Activated T-cell treated with anti-CD3 and anti-CD28 coated beads, Interleukin-2, amount 50 U/mL, for 4 hours (primary cell): ENCODE results near the gene NRXN3. TPM values are rescaled to one million over a fixed set of nuclear protein-coding genes. Genes with fewer than 3 reads are reported as not detected.

Experiments
- ATAC-seq, 2 donors: fragments of 200-7000 bp; cut with Tn5 transposase; one replicate each; pipeline ENCODE4 v1.10.0; 2021
- DNase-seq: peaks from one replicate; pipeline ENCODE4 v3.0.0-alpha.2; 2020
- H3K27me3 Mint-ChIP-seq: one replicate; pipeline ENCODE4 v1.8.0; 2021; ENCODE audit warnings: low read depth, mixed read lengths
- H3K36me3 Mint-ChIP-seq: one replicate; pipeline ENCODE4 v1.8.0; 2022; ENCODE audit warnings: mixed read lengths; ENCODE audit not compliant: insufficient read depth
- H3K4me1 Mint-ChIP-seq: one replicate; pipeline ENCODE4 v1.8.0; 2021; ENCODE audit warnings: low read depth, mixed read lengths
- H3K4me3 Mint-ChIP-seq: one replicate; pipeline ENCODE4 v1.8.0; 2021; ENCODE audit warnings: mild to moderate bottlenecking, moderate library complexity, mixed read lengths
- H3K9me3 Mint-ChIP-seq: one replicate; pipeline ENCODE4 v1.8.0; 2021; ENCODE audit warnings: mixed read lengths
- total RNA-seq, 3 donors: library from RNA; stranded (reverse); gene quantifications; one replicate each; pipeline ENCODE4 v1.2.1, GENCODE V29; 2021

The NRXN3 gene
- total RNA-seq, 3 donors from 2014 or later = not detected

DNA sequence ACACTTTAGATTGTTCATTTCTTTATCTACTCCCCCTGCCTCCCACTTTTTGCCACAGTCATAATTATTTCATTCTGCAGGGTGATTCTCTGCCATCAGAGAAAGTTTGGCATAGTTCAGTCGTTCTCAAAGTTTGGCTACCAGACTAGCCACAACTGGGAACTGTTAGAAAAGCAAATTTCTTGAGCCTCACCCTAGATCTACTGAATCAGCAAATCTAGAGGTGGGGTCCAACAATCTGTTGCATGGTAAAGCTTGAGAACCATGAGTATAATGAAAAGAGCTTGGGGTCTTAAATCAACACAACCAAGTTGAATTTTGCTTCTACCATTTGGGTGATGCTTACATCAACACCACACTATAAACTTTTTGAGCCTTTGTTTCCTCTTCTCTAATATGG is 172.7 kb downstream of the NRXN3 start:
- Mint-ChIP-seq H3K4me3 (no peak overlapping the region), H3K36me3 (no peaks in the 10 kb centered on the region), H3K9me3 (no peaks in the 10 kb centered on the region), H3K4me1 (no peaks in the 10 kb centered on the region), H3K27me3 (no peaks in the 10 kb centered on the region)
- ATAC-seq = no peak
- DNase-seq = no peak

DNA sequence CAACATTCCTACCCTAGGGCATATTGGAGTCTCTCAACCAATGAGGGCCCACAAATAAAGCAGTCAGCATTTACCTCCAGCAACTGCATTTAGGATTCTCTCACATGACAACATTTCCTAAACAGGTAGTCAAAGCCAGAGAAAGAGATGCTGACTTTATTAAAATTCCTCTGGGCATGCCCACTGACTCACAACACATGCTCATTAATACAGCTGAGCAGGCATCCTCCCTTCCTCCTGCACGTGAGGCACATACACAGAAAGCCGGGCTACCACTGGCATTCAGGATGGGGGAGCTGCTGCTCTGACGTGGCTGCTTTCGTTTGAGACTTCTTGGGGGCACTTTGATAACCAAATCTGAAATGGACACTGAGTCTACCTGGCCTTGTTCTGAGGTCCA is 174.1 kb downstream of the NRXN3 start:
- Mint-ChIP-seq H3K9me3 (no peaks in the 10 kb centered on the region), H3K27me3 (no peaks in the 10 kb centered on the region), H3K4me3 (no peak overlapping the region), H3K4me1 (no peaks in the 10 kb centered on the region), H3K36me3 (no peaks in the 10 kb centered on the region)
- no peak for ATAC-seq
- no peak for DNase-seq

DNA sequence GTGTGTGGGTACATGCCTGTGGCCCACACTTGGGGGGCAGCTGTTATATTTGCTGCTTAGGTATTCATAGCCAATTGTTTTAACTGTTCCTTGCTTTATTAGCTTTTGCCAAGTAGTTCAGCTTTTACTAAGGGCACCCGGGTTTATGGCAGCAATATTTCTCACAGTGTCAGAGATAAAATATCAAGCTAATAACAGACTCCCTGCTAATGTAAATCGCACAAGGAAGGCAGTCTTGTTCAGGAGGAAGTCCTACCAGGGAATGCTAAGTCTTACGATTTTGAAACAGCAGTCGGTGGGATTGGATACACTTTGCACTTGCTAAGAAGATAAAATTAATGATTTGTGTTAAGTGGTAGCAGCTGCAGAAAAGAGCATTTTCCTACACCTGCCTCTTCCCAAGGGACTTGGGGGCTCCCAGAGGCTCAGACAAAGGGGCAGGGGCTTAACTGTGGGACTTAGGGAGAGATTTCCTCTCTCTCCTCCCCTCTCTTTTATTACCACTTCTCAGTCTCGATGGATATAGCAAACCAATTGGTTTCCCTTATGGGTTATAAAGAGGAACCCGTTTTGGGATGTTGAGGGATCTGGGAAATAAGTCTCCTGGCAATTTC is 175.1 kb downstream of the NRXN3 start:
- Mint-ChIP-seq H3K4me1 (no peaks in the 10 kb centered on the region), H3K27me3 (no peaks in the 10 kb centered on the region), H3K4me3 (no peak overlapping the region), H3K36me3 (no peaks in the 10 kb centered on the region), H3K9me3 (no peaks in the 10 kb centered on the region)
- DNase-seq = no peak
- no peak for ATAC-seq

DNA sequence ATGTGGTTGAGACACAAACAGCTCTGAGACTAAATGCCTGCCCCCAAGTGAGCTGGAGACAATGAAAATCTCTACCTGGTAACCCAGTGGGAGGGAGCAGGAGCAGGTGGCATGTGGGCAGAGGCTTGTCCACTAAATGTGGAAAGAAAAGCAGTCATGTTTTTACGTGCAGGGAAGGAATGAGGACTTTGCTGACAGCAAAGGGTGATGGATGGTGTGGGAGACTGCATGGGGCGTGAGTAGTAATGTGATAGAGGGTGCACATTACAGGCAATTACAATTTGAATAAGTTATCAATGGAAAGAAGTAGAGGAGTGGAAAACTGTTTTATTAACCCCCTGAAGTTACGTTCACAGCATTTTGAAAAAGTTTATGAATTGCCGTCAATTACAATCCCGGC is 176.6 kb downstream of the NRXN3 start:
- H3K9me3 Mint-ChIP-seq = no peaks in the 10 kb centered on the region
- no peaks in the 10 kb centered on the region for H3K27me3 Mint-ChIP-seq
- H3K36me3 Mint-ChIP-seq = no peaks in the 10 kb centered on the region
- no peak for ATAC-seq
- no peak overlapping the region for H3K4me3 Mint-ChIP-seq
- no peak for DNase-seq
- H3K4me1 Mint-ChIP-seq = no peaks in the 10 kb centered on the region

DNA sequence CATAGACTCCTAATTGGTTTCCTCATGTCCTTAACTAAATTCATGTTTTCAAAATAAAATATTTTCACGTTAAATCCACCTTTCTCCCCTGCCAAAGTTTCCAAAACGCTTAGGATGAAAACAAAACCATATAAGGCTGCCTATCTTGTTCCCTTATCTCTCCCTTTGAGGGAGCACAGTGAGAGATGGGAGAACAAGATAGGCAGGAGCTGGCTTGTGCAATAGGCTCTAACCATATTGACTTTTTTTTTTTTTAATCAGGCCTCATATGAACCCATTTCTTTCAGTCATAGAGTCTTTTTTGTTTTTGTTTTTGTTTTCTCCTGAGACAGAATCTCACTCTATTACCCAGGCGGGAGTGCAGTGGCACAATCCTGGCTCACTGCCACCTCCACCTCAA is 184.9 kb downstream of the NRXN3 start:
- Mint-ChIP-seq H3K27me3 (peaks cover 2% of the 10 kb centered on the region), H3K9me3 (no peaks in the 10 kb centered on the region), H3K4me1 (no peaks in the 10 kb centered on the region), H3K4me3 (no peak overlapping the region), H3K36me3 (no peaks in the 10 kb centered on the region)
- ATAC-seq (no peak), DNase-seq (no peak)

DNA sequence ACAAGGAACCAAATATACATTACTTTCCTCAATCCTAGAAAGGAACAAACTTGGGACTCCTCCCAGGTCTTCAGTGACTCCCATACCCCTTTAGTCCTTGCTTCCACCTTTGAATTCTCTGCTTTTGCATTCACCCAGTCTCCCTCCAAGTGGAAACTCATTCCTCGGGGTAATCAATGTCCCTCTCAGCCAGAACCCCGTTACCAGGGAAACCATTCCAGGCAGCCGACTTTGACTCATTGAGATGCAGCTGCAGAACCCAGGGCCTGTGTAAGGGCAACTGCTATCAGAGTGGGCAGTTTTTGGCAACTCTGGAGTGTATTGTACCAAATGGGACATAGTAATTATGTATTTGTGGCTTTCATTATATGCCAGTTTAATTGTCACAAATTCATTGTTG is 186.2 kb downstream of the NRXN3 start:
- no peak for ATAC-seq
- Mint-ChIP-seq H3K4me3 (no peak overlapping the region), H3K27me3 (peaks cover 2% of the 10 kb centered on the region), H3K4me1 (no peaks in the 10 kb centered on the region), H3K36me3 (no peaks in the 10 kb centered on the region), H3K9me3 (no peaks in the 10 kb centered on the region)
- DNase-seq = no peak

DNA sequence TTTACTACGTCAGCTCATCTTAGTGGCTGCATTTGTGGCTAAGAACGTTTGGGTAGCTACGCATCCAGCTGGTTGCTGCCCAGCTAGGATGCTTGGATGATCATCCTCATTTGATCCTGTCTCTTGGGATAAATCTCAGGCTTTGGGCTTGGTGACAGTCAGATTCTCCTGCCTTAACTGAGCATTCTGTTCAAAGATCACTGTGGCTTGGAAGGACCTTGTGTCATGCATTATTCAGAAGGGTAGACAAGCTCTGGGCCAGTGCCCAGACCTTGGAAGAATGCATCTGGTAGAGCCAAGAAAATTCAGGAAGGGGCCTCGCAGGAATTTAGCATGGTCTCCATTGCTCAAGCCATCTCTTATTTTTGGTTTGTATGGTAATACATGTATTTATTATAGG is 188.4 kb downstream of the NRXN3 start:
- Mint-ChIP-seq H3K36me3 (no peaks in the 10 kb centered on the region), H3K4me1 (no peaks in the 10 kb centered on the region), H3K27me3 (peaks cover 2% of the 10 kb centered on the region), H3K9me3 (peaks cover under 1% of the 10 kb centered on the region), H3K4me3 (no peak overlapping the region)
- ATAC-seq (no peak), DNase-seq (no peak)

DNA sequence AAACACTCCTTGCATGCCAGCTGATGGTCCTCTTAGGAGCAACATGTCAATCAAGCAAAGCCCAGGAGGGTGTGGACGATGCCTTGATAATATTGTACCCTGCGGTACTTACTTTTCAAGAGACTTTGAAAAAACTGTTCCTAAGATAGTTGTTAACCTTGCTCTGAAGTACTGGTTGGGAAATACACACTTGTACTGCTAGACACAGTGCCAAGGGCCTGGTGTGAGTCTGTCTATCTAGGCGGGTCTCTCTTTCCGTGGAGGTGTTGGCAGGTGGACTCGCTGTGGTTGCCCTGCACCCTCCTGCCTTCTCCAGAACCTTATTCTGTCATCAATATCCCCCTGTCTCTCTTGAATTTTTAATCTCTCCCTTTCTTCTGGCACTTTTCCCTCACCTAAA is 189.4 kb downstream of the NRXN3 start:
- H3K36me3 Mint-ChIP-seq = no peaks in the 10 kb centered on the region
- H3K4me1 Mint-ChIP-seq = no peaks in the 10 kb centered on the region
- H3K9me3 Mint-ChIP-seq = peaks cover 6% of the 10 kb centered on the region
- peaks cover 2% of the 10 kb centered on the region for H3K27me3 Mint-ChIP-seq
- no peak for ATAC-seq
- no peak overlapping the region for H3K4me3 Mint-ChIP-seq
- DNase-seq = no peak

DNA sequence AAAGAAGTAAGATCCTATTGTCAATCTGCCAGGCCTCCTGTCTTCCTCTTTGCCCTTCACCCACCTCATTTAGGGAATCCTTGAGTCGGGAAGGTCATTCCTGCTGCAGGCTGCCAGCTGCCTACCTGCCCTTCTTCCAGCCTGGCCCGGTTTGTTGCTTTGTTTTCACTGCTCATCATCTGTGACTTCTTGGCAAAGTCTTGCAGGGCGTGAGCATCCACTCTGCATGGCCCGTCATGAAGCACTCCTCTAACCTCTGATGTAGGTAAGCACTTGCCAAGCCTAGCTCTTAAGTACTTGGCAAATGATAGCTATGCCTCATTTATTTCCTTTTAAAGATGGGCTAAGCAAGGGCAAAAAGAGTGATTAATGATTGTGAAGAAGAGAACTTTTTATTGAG is 192.8 kb downstream of the NRXN3 start:
- Mint-ChIP-seq H3K4me1 (no peaks in the 10 kb centered on the region), H3K36me3 (no peaks in the 10 kb centered on the region), H3K4me3 (no peak overlapping the region), H3K27me3 (peaks cover 2% of the 10 kb centered on the region), H3K9me3 (peaks cover 6% of the 10 kb centered on the region)
- DNase-seq (no peak), ATAC-seq (no peak)

DNA sequence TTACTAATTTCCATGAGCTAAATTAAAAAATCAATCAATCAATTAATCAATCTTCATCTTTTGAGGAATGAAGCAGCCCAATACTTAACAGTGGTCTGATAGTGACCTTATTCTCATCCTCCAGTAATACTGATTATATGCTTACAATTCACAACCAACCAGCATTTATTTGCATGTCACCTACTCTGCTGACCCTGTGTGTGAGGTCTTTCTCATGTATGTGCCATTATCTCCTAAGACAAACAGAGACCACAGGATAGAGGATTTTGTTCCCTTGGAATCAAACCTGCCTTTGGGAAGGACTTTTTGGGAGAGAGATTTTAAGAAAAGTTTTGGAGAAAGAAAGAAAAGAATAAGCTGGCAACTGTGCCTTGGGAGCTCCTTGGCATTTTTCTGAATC is 197.2 kb downstream of the NRXN3 start:
- Mint-ChIP-seq H3K36me3 (no peaks in the 10 kb centered on the region), H3K27me3 (no peaks in the 10 kb centered on the region), H3K4me1 (no peaks in the 10 kb centered on the region), H3K9me3 (peaks cover 6% of the 10 kb centered on the region), H3K4me3 (no peak overlapping the region)
- no peak for ATAC-seq
- no peak for DNase-seq

DNA sequence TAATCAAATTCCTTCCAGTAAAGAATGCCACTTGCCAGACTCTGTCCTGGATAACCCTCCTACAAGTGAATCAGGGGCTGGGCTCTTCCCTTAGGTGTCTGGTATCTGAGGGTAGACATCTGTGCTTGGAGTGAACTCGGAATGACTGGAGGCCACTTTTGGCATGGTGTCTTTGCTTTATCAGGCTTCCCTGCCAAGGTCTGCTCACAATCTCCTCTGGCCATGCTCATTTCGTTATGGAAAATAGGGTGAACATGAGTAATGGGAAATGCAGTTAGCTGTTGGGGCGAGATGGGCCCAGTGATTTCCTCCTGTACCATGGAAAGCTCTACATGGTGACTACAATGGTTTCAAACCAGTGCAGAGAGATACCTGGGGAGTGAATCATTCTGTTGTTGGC is 212.9 kb downstream of the NRXN3 start:
- Mint-ChIP-seq H3K36me3 (no peaks in the 10 kb centered on the region), H3K4me1 (no peaks in the 10 kb centered on the region), H3K9me3 (peaks cover 2% of the 10 kb centered on the region), H3K4me3 (no peak overlapping the region), H3K27me3 (no peaks in the 10 kb centered on the region)
- ATAC-seq = no peak
- no peak for DNase-seq

DNA sequence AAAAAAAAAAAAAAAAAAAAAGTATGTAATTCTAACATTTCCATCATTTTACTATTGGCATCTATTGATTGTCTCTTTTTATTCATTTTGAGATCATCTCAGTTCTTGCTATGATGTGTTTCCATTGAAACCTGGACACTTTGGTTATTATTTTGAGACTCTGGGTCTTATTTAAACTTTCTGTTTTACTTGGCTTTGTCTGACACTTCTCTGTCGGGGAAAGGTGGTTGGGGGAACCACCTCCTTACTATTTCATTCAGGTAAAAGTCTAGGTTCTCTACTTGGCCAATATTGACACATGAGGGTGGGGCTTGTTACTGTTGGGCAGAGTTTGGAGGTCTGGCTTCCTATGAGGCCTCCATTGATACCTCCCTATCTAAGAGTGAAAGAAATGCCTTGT is 228.0 kb downstream of the NRXN3 start:
- DNase-seq (no peak), ATAC-seq (no peak)
- Mint-ChIP-seq H3K27me3 (peaks cover 2% of the 10 kb centered on the region), H3K9me3 (peaks cover 3% of the 10 kb centered on the region), H3K4me1 (no peaks in the 10 kb centered on the region), H3K4me3 (no peak overlapping the region), H3K36me3 (no peaks in the 10 kb centered on the region)

DNA sequence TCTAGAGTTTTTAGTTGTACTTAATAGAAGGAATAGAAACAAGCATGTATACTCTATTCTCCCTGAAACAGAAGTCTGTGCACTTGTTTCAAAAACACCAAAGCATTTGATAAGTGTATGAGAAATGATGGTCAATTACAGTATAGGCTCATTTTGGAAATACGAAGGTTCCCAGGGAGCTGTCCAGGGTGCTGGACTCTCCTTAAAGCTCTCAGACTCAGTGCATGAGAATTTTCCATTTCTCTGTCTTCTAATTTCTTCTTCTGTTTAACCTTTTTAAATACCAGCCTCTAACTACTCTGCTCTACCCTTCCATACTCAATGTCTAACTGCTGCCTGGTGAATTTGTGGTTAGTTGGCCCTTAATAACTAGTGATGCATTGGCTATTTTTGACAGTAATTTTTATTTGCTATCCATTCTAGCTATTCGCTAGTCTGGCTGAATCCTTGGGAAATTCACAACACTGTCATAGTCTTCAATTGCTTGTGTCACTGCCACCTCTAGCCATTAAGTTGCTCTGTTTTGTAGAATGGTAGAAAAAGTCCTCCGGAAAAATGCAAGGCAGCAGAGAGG is 229.2 kb downstream of the NRXN3 start:
- Mint-ChIP-seq H3K4me1 (no peaks in the 10 kb centered on the region), H3K4me3 (no peak overlapping the region), H3K27me3 (peaks cover 5% of the 10 kb centered on the region), H3K9me3 (peaks cover 3% of the 10 kb centered on the region), H3K36me3 (no peaks in the 10 kb centered on the region)
- DNase-seq = no peak
- ATAC-seq = no peak

DNA sequence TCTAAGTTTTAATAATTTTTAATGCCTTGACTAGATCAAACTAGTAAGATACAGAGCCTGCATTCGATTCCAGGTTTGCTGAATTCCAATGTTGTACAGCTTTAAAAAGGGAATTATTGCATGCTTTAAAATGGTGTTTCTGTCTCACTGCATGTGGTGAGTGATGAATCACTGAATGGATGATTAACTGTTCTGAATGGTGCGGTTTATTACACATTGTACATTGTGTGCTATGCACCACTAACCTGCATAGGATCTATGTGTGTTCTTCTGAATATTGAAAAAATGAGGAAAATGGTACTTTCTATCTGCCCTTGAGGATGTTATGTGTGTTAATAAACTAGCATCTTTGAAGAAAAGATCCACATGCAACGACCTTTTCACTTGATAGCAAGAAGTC is 231.7 kb downstream of the NRXN3 start:
- ATAC-seq = no peak
- Mint-ChIP-seq H3K4me3 (no peak overlapping the region), H3K36me3 (no peaks in the 10 kb centered on the region), H3K4me1 (no peaks in the 10 kb centered on the region), H3K9me3 (peaks cover 3% of the 10 kb centered on the region), H3K27me3 (peaks cover 9% of the 10 kb centered on the region)
- DNase-seq = no peak

DNA sequence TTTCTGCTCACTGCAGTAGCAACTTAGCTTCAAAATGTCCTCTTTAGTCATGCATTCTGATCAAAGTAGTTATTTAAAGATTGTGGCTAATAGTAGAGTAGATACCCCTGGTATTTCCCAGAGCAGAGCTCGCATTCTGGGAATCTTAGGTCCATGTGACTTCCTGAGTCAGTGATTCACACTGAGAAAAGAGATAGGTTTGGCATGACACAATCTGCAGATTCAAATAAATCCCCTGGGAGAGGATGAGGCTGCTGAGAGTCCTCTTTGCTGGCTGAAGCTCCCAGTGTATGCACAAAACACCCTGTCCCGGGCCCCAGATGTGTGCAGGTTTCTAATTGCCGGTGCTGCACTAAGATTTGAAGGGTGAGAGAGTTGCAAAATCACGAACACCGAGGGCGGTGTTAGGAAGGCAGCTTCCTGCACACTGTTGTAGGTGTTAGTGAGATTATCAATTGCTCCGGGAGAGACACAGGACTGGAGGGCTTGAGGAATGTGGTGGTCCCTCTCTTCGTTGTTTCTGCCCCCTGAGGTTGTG is 233.2 kb downstream of the NRXN3 start:
- peaks cover 3% of the 10 kb centered on the region for H3K9me3 Mint-ChIP-seq
- H3K36me3 Mint-ChIP-seq = no peaks in the 10 kb centered on the region
- peaks cover 13% of the 10 kb centered on the region for H3K27me3 Mint-ChIP-seq
- no peaks in the 10 kb centered on the region for H3K4me1 Mint-ChIP-seq
- no peak for DNase-seq
- no peak overlapping the region for H3K4me3 Mint-ChIP-seq
- no peak for ATAC-seq
